Measurements from ENCODE around the gene THSD7A. TPM values are rescaled to one million over a fixed set of nuclear protein-coding genes. Genes with fewer than 3 reads are reported as not detected.

Gene THSD7A
- total and polyA plus RNA-seq, 2 of the 13 experiments (the other 11 are each of a cell fraction or from before 2014, with no cell fraction given), result 0.01 to 0.07 TPM

GRCh38 chr7:11416641-11417458, 415.1 kb downstream of the THSD7A start:
- Histone ChIP-seq H3K4me2 (ENCODE audit: low read depth, low read length) (no peak overlapping the region), H3K9me3 (ENCODE audit: low read length) (peaks cover 25% of the 10 kb centered on the region), H2AFZ (ENCODE audit: low read length) (no peak overlapping the region), H4K20me1 (ENCODE audit: insufficient read depth, low read length) (no peaks in the 10 kb centered on the region), H3K36me3 (replicated peaks in 1 of 2; ENCODE audit: control insufficient read depth in 1 of 2, insufficient read depth in 2 of 2, low read length in 2 of 2) (no peaks in the 10 kb centered on the region), H3K79me2 (ENCODE audit: insufficient read depth, low read length) (no peaks in the 10 kb centered on the region), H3K4me1 (ENCODE audit: insufficient read depth, low read length) (no peaks in the 10 kb centered on the region), H3K27me3 (ENCODE audit: control insufficient read depth in 1 of 2, insufficient read depth in 2 of 2, low read length in 2 of 2) (no peaks in the 10 kb centered on the region), H3K4me3 (replicated peaks in 1 of 3; ENCODE audit: insufficient read depth in 1 of 3, low read depth in 2 of 3, low read length in 3 of 3) (no peak overlapping the region), H3K9ac (ENCODE audit: insufficient read depth, low read depth, low read length) (no peak overlapping the region), H3K27ac (ENCODE audit: extremely low read length, insufficient read depth, low read length) (no peak overlapping the region)
- FAIRE-seq (no peak), ATAC-seq (no peak), DNase-seq (ENCODE audit: low spot score) (no peak)
- TF ChIP-seq MED8 (CRISPR knock-in tag; IDR thresholded peaks at IDR 0.05; ENCODE audit: insufficient replicate concordance) (no peak), ZUFSP (CRISPR knock-in tag; IDR thresholded peaks at IDR 0.05; ENCODE audit: borderline replicate concordance) (no peak)
- ChIA-PET CTCF (ENCODE audit: low intra/inter-chr PET ratio, low total read pairs) (no interaction called here), POLR2A (no interaction called here)
- no TSS peak for BruUV-seq (replicated peaks)
- in situ Hi-C loops (cut with HindIII; ENCODE audit: extremely low pct_ligation_motif_present, low pct_unique_long_range_greater_than_20kb) (no loop called here), intact Hi-C loops (cut with micrococcal nuclease; ENCODE audit: unreplicated experiment) (no loop called here)
- 0% methylated on average over 1 of the region's 1 CpG for WGBS (ENCODE audit: low lambda C conversion rate)

GRCh38 chr7:11415101-11415500, 416.9 kb downstream of the THSD7A start:
- Histone ChIP-seq H3K27ac (ENCODE audit: extremely low read length, insufficient read depth, low read length) (no peak overlapping the region), H3K4me1 (ENCODE audit: insufficient read depth, low read length) (no peaks in the 10 kb centered on the region), H4K20me1 (ENCODE audit: insufficient read depth, low read length) (no peaks in the 10 kb centered on the region), H3K9me3 (ENCODE audit: low read length) (peaks cover 14% of the 10 kb centered on the region), H2AFZ (ENCODE audit: low read length) (no peak overlapping the region), H3K4me2 (ENCODE audit: low read depth, low read length) (no peak overlapping the region), H3K4me3 (replicated peaks in 1 of 3; ENCODE audit: insufficient read depth in 1 of 3, low read depth in 2 of 3, low read length in 3 of 3) (no peak overlapping the region), H3K36me3 (replicated peaks in 1 of 2; ENCODE audit: control insufficient read depth in 1 of 2, insufficient read depth in 2 of 2, low read length in 2 of 2) (no peaks in the 10 kb centered on the region), H3K27me3 (ENCODE audit: control insufficient read depth in 1 of 2, insufficient read depth in 2 of 2, low read length in 2 of 2) (no peaks in the 10 kb centered on the region), H3K79me2 (ENCODE audit: insufficient read depth, low read length) (no peaks in the 10 kb centered on the region), H3K9ac (ENCODE audit: insufficient read depth, low read depth, low read length) (no peak overlapping the region)
- TF ChIP-seq SSRP1 (CRISPR knock-in tag; IDR thresholded peaks at IDR 0.05) (no peak), CEBPB (IDR thresholded peaks at IDR 0.05; ENCODE audit: borderline replicate concordance, low read depth, low read length) (peak; percentile 18; the same call in 1 of the 2 replicates)
- in situ Hi-C loops (cut with HindIII; ENCODE audit: extremely low pct_ligation_motif_present, low pct_unique_long_range_greater_than_20kb) (no loop called here), intact Hi-C loops (cut with micrococcal nuclease; ENCODE audit: unreplicated experiment) (no loop called here)
- CTCF ChIA-PET (ENCODE audit: low intra/inter-chr PET ratio, low total read pairs), result no interaction called here
- WGBS (ENCODE audit: low lambda C conversion rate), result 18% methylated on average over 4 of the region's 4 CpGs
- POLR2A ChIA-PET, result no interaction called here
- DNase-seq (ENCODE audit: low spot score), result no peak
- no peak for FAIRE-seq
- BruUV-seq (replicated peaks), result no TSS peak
- no peak for ATAC-seq
